Tibial nerve (tissue), 4 donors: Measurements from ENCODE around the gene RIF1. TPM values are rescaled to one million over a fixed set of nuclear protein-coding genes. Genes with fewer than 3 reads are reported as not detected.
A peak's percentile ranks its signal among the peaks of the same experiment; 100 is the strongest.

Source experiments
- DNase-seq, 2 donors: peaks; one replicate each; pipeline ENCODE4 v3.0.0-alpha.2; 2019; ENCODE audit warnings: low spot score in 2 of 2
- H3K27ac ChIP-seq, 4 donors: fragments of 200-600 bp; sonication (generic) in 3 of 4; one replicate each; pipeline ENCODE4 v1.5.1; 2017 to 2019; ENCODE audit warnings: mild to moderate bottlenecking in 1 of 4
- H3K27me3 ChIP-seq, 2 donors: fragments of 200-600 bp; sonication (generic) in 1 of 2; one replicate each; pipeline versions ENCODE4 v1.5.1 to v1.6.0; 2017 to 2019
- H3K36me3 ChIP-seq, 3 donors: fragments of 200-600 bp; sonication (generic); one replicate each; pipeline ENCODE4 v1.5.1; 2018 to 2019
- H3K4me1 ChIP-seq, 4 donors: fragments of 200-600 bp; sonication (generic) in 3 of 4; one replicate each; pipeline ENCODE4 v1.5.1; 2017 to 2019
- H3K4me3 ChIP-seq, 4 donors: fragments of 200-600 bp; sonication (generic) in 3 of 4; one replicate each; pipeline ENCODE4 v1.5.1; 2017 to 2019; ENCODE audit warnings: mild to moderate bottlenecking in 1 of 4, moderate library complexity in 1 of 4
- H3K9me3 ChIP-seq, 4 donors: fragments of 200-600 bp; sonication (generic) in 3 of 4; one replicate each; pipeline ENCODE4 v1.5.1; 2017 to 2019
- CTCF ChIP-seq, 5 experiments: fragments of 200-600 bp in 3 of 5; fragments of 450-650 bp in 2 of 5; sonication (generic) in 3 of 5; IDR thresholded peaks; one replicate each; pipeline ENCODE4 v1.5.1; 2016 to 2019; ENCODE audit warnings: antibody characterized with exemption in 5 of 5, mild to moderate bottlenecking in 3 of 5, moderate library complexity in 2 of 5
- EP300 ChIP-seq, 2 donors: sonication (generic); formaldehyde crosslinking; IDR thresholded peaks; one replicate each; pipeline ENCODE4 v1.6.1; 2017; ENCODE audit warnings: antibody characterized with exemption in 2 of 2, mild to moderate bottlenecking in 1 of 2
- POLR2A ChIP-seq, 2 donors: fragments of 450-650 bp; IDR thresholded peaks; one replicate each; pipeline ENCODE4 v1.6.1; 2017; ENCODE audit warnings: antibody characterized with exemption in 2 of 2, mild to moderate bottlenecking in 2 of 2, moderate library complexity in 2 of 2
- WGBS, 2 donors: methylation state at CpG; one replicate each; pipeline ENCODE4 v1.1.5; 2018; 5-methylcytosine and 5-hydroxymethylcytosine counted together
- total RNA-seq, 4 donors: library from RNA; depleted of rRNA; stranded (reverse); fragments of >200 nt; gene quantifications; one replicate each; pipeline ENCODE4 v1.1.0, GENCODE V29; 2016

The RIF1 gene
- total RNA-seq, 4 donors from 2014 or later, result 34.3 to 63.1 (median 46.3) TPM

- Histone ChIP-seq H3K27me3 (no peaks in the 10 kb centered on the region), H3K4me1 (no peaks in the 10 kb centered on the region), H3K4me3 (no peak overlapping the region), H3K36me3 (no peaks in the 10 kb centered on the region), H3K27ac (no peak overlapping the region), H3K9me3 (no peaks in the 10 kb centered on the region)
- WGBS, 2 donors, result 84 to 86% methylated on average over 4 of the region's 4 CpGs
- DNase-seq, result no peak
- TF ChIP-seq POLR2A (IDR thresholded peaks at IDR 0.05) (no peak), EP300 (IDR thresholded peaks at IDR 0.05) (no peak), CTCF (IDR thresholded peaks at IDR 0.05) (no peak)
These were observed 5.8 kb upstream of the RIF1 start for GRCh38 chr2:151403914-151404313.

- H3K4me3 ChIP-seq, result no peak overlapping the region
- no peak overlapping the region for H3K27ac ChIP-seq
- no peaks in the 10 kb centered on the region for H3K27me3 ChIP-seq
- no peaks in the 10 kb centered on the region for H3K9me3 ChIP-seq
- no peaks in the 10 kb centered on the region for H3K4me1 ChIP-seq
- 77 to 91% methylated on average over 4 of the region's 4 CpGs for WGBS, 2 donors
- no peak for DNase-seq
- TF ChIP-seq EP300 (IDR thresholded peaks at IDR 0.05) (no peak), CTCF (IDR thresholded peaks at IDR 0.05) (no peak), POLR2A (IDR thresholded peaks at IDR 0.05) (no peak)
- H3K36me3 ChIP-seq, result no peaks in the 10 kb centered on the region
These were observed 4.3 kb upstream of the RIF1 start for GRCh38 chr2:151405376-151405775.

- Histone ChIP-seq H3K9me3 (no peaks in the 10 kb centered on the region), H3K27ac (no peak overlapping the region), H3K4me3 (no peak overlapping the region), H3K27me3 (no peaks in the 10 kb centered on the region), H3K4me1 (peaks cover 0 to 15% (median 9%) of the 10 kb centered on the region in 4 donors), H3K36me3 (peaks cover 0 to under 1% (median 0%) of the 10 kb centered on the region in 3 donors)
- TF ChIP-seq CTCF (IDR thresholded peaks at IDR 0.05) (no peak), POLR2A (IDR thresholded peaks at IDR 0.05) (no peak), EP300 (IDR thresholded peaks at IDR 0.05) (no peak)
- no peak for DNase-seq
These were observed 2.4 kb upstream of the RIF1 start for GRCh38 chr2:151407281-151407680.

- H3K9me3 ChIP-seq, result no peaks in the 10 kb centered on the region
- H3K27ac ChIP-seq, result peak overlapping the region; percentile 79 to 96 (median 94)
These were observed 708 bp upstream of the RIF1 start for GRCh38 chr2:151408788-151409600.

More at GRCh38 chr2:151408788-151409600, 708 bp upstream of the RIF1 start:
- Histone ChIP-seq H3K4me3 (peak overlapping the region in 3 of 4 donors; percentile 78 to 95 (median 93)), H3K4me1 (peaks cover 0 to 19% (median 9%) of the 10 kb centered on the region in 4 donors), H3K36me3 (peaks cover 0 to 16% (median 0%) of the 10 kb centered on the region in 3 donors), H3K27me3 (no peaks in the 10 kb centered on the region)
- no peak for TF ChIP-seq EP300 (IDR thresholded peaks at IDR 0.05)
- no peak for TF ChIP-seq CTCF (IDR thresholded peaks at IDR 0.05)
- no peak for TF ChIP-seq POLR2A (IDR thresholded peaks at IDR 0.05)
- WGBS, 2 donors, result 90% methylated on average over 25 of the region's 25 CpGs
- DNase-seq, result no peak
